B cell (primary cell): ENCODE measurements around the gene PNLIPRP2. TPM values are rescaled to one million over a fixed set of nuclear protein-coding genes. Genes with fewer than 3 reads are reported as not detected.

ENCODE experiments used
- ATAC-seq: fragments of 200-7000 bp; cut with Tn5 transposase; one replicate; pipeline ENCODE4 v1.10.0; 2021; ENCODE audit warnings: low read depth, mild to moderate bottlenecking, moderate number of reproducible peaks, moderate library complexity
- CTCF ChIA-PET: fragments of 350-600 bp; sonication (Branson Sonifier 250); formaldehyde crosslinking; loops from one replicate; lab custom pipeline; 2021; ENCODE audit warnings: antibody characterized with exemption, inconsistent platforms; lab: Charles Lee
- POLR2A ChIA-PET: fragments of 350-600 bp; sonication (Branson Sonifier 250); formaldehyde crosslinking; loops from one replicate; lab custom pipeline; 2021; ENCODE audit warnings: antibody characterized with exemption; lab: Charles Lee
- DNase-seq: peaks from one replicate; pipeline ENCODE4 v3.0.0; 2013
- H2AFZ ChIP-seq: 2 replicates; pipeline ENCODE4 v1.6.1; 2012; ENCODE audit warnings: mild to moderate bottlenecking, low read depth, low read length; ENCODE audit not compliant: insufficient read depth, poor library complexity, severe bottlenecking
- H3K27ac ChIP-seq, 2 donors: 1 replicate in 1 of 2; 2 replicates in 1 of 2; pipeline ENCODE4 v1.5.1; 2012 to 2013; ENCODE audit warnings: low read length in 2 of 2, mild to moderate bottlenecking in 2 of 2, moderate library complexity in 1 of 2
- H3K27me3 ChIP-seq, 4 experiments: fragments of 200-600 bp in 1 of 4; sonication (generic) in 1 of 4; replicated peaks in 1 of 4; 1 replicate in 2 of 4; 2 replicates in 2 of 4; pipeline versions ENCODE4 v1.6.1 to v1.7.0; 2013 to 2016; ENCODE audit warnings: low read length in 3 of 4, mild to moderate bottlenecking in 2 of 4, mixed read lengths in 1 of 4, moderate library complexity in 1 of 4; ENCODE audit not compliant: insufficient read depth in 4 of 4, control insufficient read depth in 3 of 4; ENCODE audit errors: control extremely low read depth in 1 of 4
- H3K36me3 ChIP-seq, 2 experiments: replicated peaks in 1 of 2; 1 replicate in 1 of 2; 2 replicates in 1 of 2; pipeline versions ENCODE4 v1.6.1 to v1.7.1; 2013; ENCODE audit warnings: low read length in 1 of 2; ENCODE audit not compliant: insufficient read depth in 2 of 2, control insufficient read depth in 1 of 2; ENCODE audit errors: control extremely low read depth in 1 of 2, extremely low read depth in 1 of 2
- H3K4me1 ChIP-seq, 2 donors: fragments of 200-600 bp in 1 of 2; sonication (generic) in 1 of 2; 1 replicate in 1 of 2; 2 replicates in 1 of 2; pipeline versions ENCODE4 v1.5.1 to v1.6.1; 2013 to 2017; ENCODE audit warnings: low read length in 2 of 2; ENCODE audit not compliant: control insufficient read depth in 2 of 2, insufficient read depth in 2 of 2
- H3K4me2 ChIP-seq: replicated peaks from 2 replicates; pipeline ENCODE3; 2012; ENCODE audit warnings: mild to moderate bottlenecking, low read depth, low read length; ENCODE audit not compliant: poor library complexity, severe bottlenecking
- H3K4me3 ChIP-seq, 5 experiments: fragments of 200-600 bp in 1 of 5; sonication (generic) in 1 of 5; 1 replicate in 3 of 5; 2 replicates in 2 of 5; pipeline versions ENCODE4 v1.5.1 to v1.7.0; 2011 to 2016; ENCODE audit warnings: low read length in 4 of 5, mild to moderate bottlenecking in 4 of 5, low read depth in 2 of 5, control low read depth in 1 of 5, moderate library complexity in 1 of 5; ENCODE audit not compliant: insufficient read depth in 1 of 5; ENCODE audit errors: control extremely low read depth in 1 of 5, extremely low read depth in 1 of 5
- H3K79me2 ChIP-seq: fragments of 200-600 bp; sonication (generic); one replicate; pipeline ENCODE4 v1.6.0; 2016; ENCODE audit warnings: low read length; ENCODE audit not compliant: control insufficient read depth, insufficient read depth
- H3K9ac ChIP-seq: fragments of 200-600 bp; sonication (generic); 2 replicates; pipeline ENCODE4 v1.6.1; 2017; ENCODE audit warnings: mild to moderate bottlenecking, low read length, moderate library complexity
- H3K9me3 ChIP-seq, 3 donors: one replicate each; pipeline versions ENCODE4 v1.6.1 to v1.7.1; 2013; ENCODE audit warnings: low read length in 2 of 3; ENCODE audit not compliant: control insufficient read depth in 2 of 3, insufficient read depth in 1 of 3; ENCODE audit errors: control extremely low read depth in 1 of 3
- H4K20me1 ChIP-seq: 2 replicates; pipeline ENCODE4 v1.6.0; 2012; ENCODE audit warnings: mild to moderate bottlenecking, low read length; ENCODE audit not compliant: insufficient read depth, control insufficient read depth, poor library complexity, severe bottlenecking
- H3K27ac Mint-ChIP-seq: one replicate; pipeline ENCODE4 v1.8.0; 2021; ENCODE audit warnings: mixed read lengths
- H3K27me3 Mint-ChIP-seq: one replicate; pipeline ENCODE4 v1.8.0; 2021; ENCODE audit warnings: mixed read lengths
- H3K4me1 Mint-ChIP-seq: one replicate; pipeline ENCODE4 v1.8.0; 2021; ENCODE audit warnings: mixed read lengths
- H3K4me3 Mint-ChIP-seq: one replicate; pipeline ENCODE4 v1.8.0; 2021; ENCODE audit warnings: mixed read lengths
- H3K9me3 Mint-ChIP-seq: one replicate; pipeline ENCODE4 v1.8.0; 2022; ENCODE audit warnings: mixed read lengths; ENCODE audit not compliant: insufficient read depth
- CTCF ChIP-seq: fragments of 200-600 bp; IDR thresholded peaks from one replicate; pipeline ENCODE4 v1.8.0; 2022; ENCODE audit warnings: antibody characterized with exemption, mild to moderate bottlenecking
- EZH2 ChIP-seq: IDR thresholded peaks from 2 replicates; pipeline ENCODE4 v1.6.1; 2012; ENCODE audit warnings: borderline replicate concordance, low read depth, mild to moderate bottlenecking, moderate library complexity, low read length; ENCODE audit not compliant: insufficient read depth, poor library complexity, severe bottlenecking
- WGBS: methylation state at CpG from one replicate; pipeline ENCODE4 v1.1.5; 2013; ENCODE audit warnings: missing lambda C conversion rate; ENCODE audit not compliant: insufficient coverage; 5-methylcytosine and 5-hydroxymethylcytosine counted together
- intact Hi-C: fragments of 100-400 bp; cut with micrococcal nuclease; formaldehyde crosslinking; loops from one replicate; pipeline ENCODE4 v1.10.0; 2022
- polyA plus RNA-seq: library from polyadenylated mRNA; depleted of rRNA; stranded (reverse); fragments of >200 nt; gene quantifications from 2 replicates; pipeline ENCODE4 v1.2.3, GENCODE V29; 2012
- total RNA-seq, 2 donors: library from RNA; stranded (reverse); fragments of 120-200 nt in 1 of 2; gene quantifications; 1 replicate in 1 of 2; 2 replicates in 1 of 2; pipeline versions ENCODE4 v1.2.3 to v1.2.4, GENCODE V29; 2013 to 2022

Gene PNLIPRP2
- total and polyA plus RNA-seq, 2 donors (not counting 1 experiment from before 2014, with no cell fraction given) = not detected

- Mint-ChIP-seq H3K4me1 (no peaks in the 10 kb centered on the region), H3K27me3 (peaks cover 15% of the 10 kb centered on the region), H3K27ac (no peak overlapping the region), H3K4me3 (no peak overlapping the region), H3K9me3 (no peaks in the 10 kb centered on the region)
- TF ChIP-seq EZH2 = no peak
- no peak for TF ChIP-seq CTCF
- intact Hi-C loops = no loop called here
- Histone ChIP-seq H3K36me3 (no peaks in the 10 kb centered on the region), H3K9ac (no peak overlapping the region), H3K9me3 (peaks cover 0 to 16% (median 0%) of the 10 kb centered on the region in 3 donors), H3K4me1 (no peaks in the 10 kb centered on the region), H3K27me3 (peaks cover 0 to 16% (median 2%) of the 10 kb centered on the region in 4 experiments), H4K20me1 (no peaks in the 10 kb centered on the region), H3K4me3 (no peak overlapping the region), H3K27ac (no peak overlapping the region), H3K79me2 (no peaks in the 10 kb centered on the region), H3K4me2 (no peak overlapping the region), H2AFZ (no peak overlapping the region)
- ATAC-seq = no peak
- POLR2A ChIA-PET = no interaction called here
- no peak for DNase-seq
- WGBS = 97% methylated on average over 11 of the region's 13 CpGs
- CTCF ChIA-PET = no interaction called here
Measured at GRCh38 chr10:116610443-116611152, 10.2 kb upstream of the PNLIPRP2 start.

GRCh38 chr10:116611153-116611545 is 9.6 kb upstream of the PNLIPRP2 start:
- ATAC-seq = no peak
- TF ChIP-seq CTCF = no peak
- TF ChIP-seq EZH2 = no peak
- no peak overlapping the region for H3K27ac Mint-ChIP-seq
- DNase-seq = no peak
- ChIA-PET POLR2A (no interaction called here), CTCF (no interaction called here)
- intact Hi-C loops = no loop called here
- no peaks in the 10 kb centered on the region for H3K9me3 Mint-ChIP-seq
- peaks cover 0 to 16% (median 0%) of the 10 kb centered on the region in 3 donors for H3K9me3 ChIP-seq
- H3K4me3 Mint-ChIP-seq = no peak overlapping the region
- no peak overlapping the region for H3K4me3 ChIP-seq
- H3K9ac ChIP-seq = no peak overlapping the region
- no peak overlapping the region for H3K27ac ChIP-seq
- H3K36me3 ChIP-seq = no peaks in the 10 kb centered on the region
- no peaks in the 10 kb centered on the region for H3K4me1 ChIP-seq
- peaks cover 12% of the 10 kb centered on the region for H3K27me3 Mint-ChIP-seq
- WGBS = 93% methylated on average over 2 of the region's 3 CpGs
- H4K20me1 ChIP-seq = no peaks in the 10 kb centered on the region
- no peaks in the 10 kb centered on the region for H3K79me2 ChIP-seq
- no peak overlapping the region for H3K4me2 ChIP-seq
- H3K4me1 Mint-ChIP-seq = no peaks in the 10 kb centered on the region
- H3K27me3 ChIP-seq = peaks cover 0 to 16% (median 2%) of the 10 kb centered on the region in 4 experiments
- H2AFZ ChIP-seq = no peak overlapping the region
